Neuronal stem cell (in vitro differentiated cells): ENCODE data around the gene CEP131. TPM values are rescaled to one million over a fixed set of nuclear protein-coding genes. Genes with fewer than 3 reads are reported as not detected.

Source experiments
- DNase-seq: peaks from one replicate; pipeline ENCODE4 v3.0.0-alpha.2; 2013; ENCODE audit warnings: low spot score
- H2AFZ ChIP-seq: one replicate; pipeline ENCODE4 v1.6.1; 2013; ENCODE audit warnings: mild to moderate bottlenecking, low read length, inconsistent platforms
- H2AK5ac ChIP-seq: 2 replicates; pipeline ENCODE4 v1.6.1; 2013; ENCODE audit warnings: low read depth, mild to moderate bottlenecking, inconsistent platforms, low read length, moderate library complexity, mixed read lengths
- H2BK120ac ChIP-seq: 2 replicates; pipeline ENCODE4 v1.6.1; 2013; ENCODE audit warnings: low read depth, mild to moderate bottlenecking, inconsistent platforms, low read length, moderate library complexity, mixed read lengths
- H2BK12ac ChIP-seq: one replicate; pipeline ENCODE4 v1.6.1; 2013; ENCODE audit warnings: low read length, inconsistent platforms
- H2BK15ac ChIP-seq: 2 replicates; pipeline ENCODE4 v1.6.1; 2013; ENCODE audit warnings: mild to moderate bottlenecking, low read length, inconsistent platforms, mixed read lengths
- H2BK5ac ChIP-seq: one replicate; pipeline ENCODE4 v1.6.1; 2013; ENCODE audit warnings: inconsistent platforms, mild to moderate bottlenecking, low read length, moderate library complexity
- H3K14ac ChIP-seq: one replicate; pipeline ENCODE4 v1.6.1; 2013; ENCODE audit warnings: low read length, inconsistent platforms
- H3K18ac ChIP-seq: 2 replicates; pipeline ENCODE4 v1.6.1; 2013; ENCODE audit warnings: low read length, inconsistent platforms
- H3K23ac ChIP-seq: 2 replicates; pipeline ENCODE4 v1.6.1; 2013; ENCODE audit warnings: low read depth, mild to moderate bottlenecking, mixed read lengths, low read length, inconsistent platforms; ENCODE audit not compliant: poor library complexity
- H3K27ac ChIP-seq: replicated peaks from 3 replicates; pipeline ENCODE4 v1.5.1; 2013; ENCODE audit warnings: low read length, inconsistent platforms
- H3K27me3 ChIP-seq, 3 experiments: 2 replicates each; pipeline ENCODE4 v1.6.1; 2013; ENCODE audit warnings: low read length in 3 of 3, mild to moderate bottlenecking in 2 of 3, inconsistent platforms in 1 of 3, low read depth in 1 of 3, mixed read lengths in 1 of 3, moderate library complexity in 1 of 3; ENCODE audit not compliant: control insufficient read depth in 3 of 3, insufficient read depth in 3 of 3
- H3K36me3 ChIP-seq, 2 donors: replicated peaks in 1 of 2; 2 replicates each; pipeline ENCODE4 v1.6.1; 2013; ENCODE audit warnings: low read length in 2 of 2; ENCODE audit not compliant: control insufficient read depth in 2 of 2, insufficient read depth in 2 of 2
- H3K4ac ChIP-seq: 2 replicates; pipeline ENCODE4 v1.6.1; 2013; ENCODE audit warnings: inconsistent platforms, mild to moderate bottlenecking, low read length, moderate library complexity
- H3K4me1 ChIP-seq, 2 donors: 1 replicate in 1 of 2; 2 replicates in 1 of 2; pipeline ENCODE4 v1.6.1; 2013; ENCODE audit warnings: low read length in 2 of 2, low read depth in 1 of 2; ENCODE audit not compliant: control insufficient read depth in 2 of 2, insufficient read depth in 1 of 2
- H3K4me2 ChIP-seq: one replicate; pipeline ENCODE4 v1.6.1; 2013; ENCODE audit warnings: mild to moderate bottlenecking, low read length, inconsistent platforms; ENCODE audit not compliant: insufficient read depth, poor library complexity, severe bottlenecking
- H3K4me3 ChIP-seq, 2 donors: 2 replicates each; pipeline ENCODE4 v1.5.1; 2013; ENCODE audit warnings: low read length in 2 of 2, mild to moderate bottlenecking in 2 of 2, inconsistent platforms in 1 of 2, moderate library complexity in 1 of 2
- H3K79me1 ChIP-seq: one replicate; pipeline ENCODE4 v1.6.1; 2013; ENCODE audit warnings: low read depth, mild to moderate bottlenecking, inconsistent platforms, low read length, moderate library complexity
- H3K9ac ChIP-seq: one replicate; pipeline ENCODE4 v1.6.1; 2013; ENCODE audit warnings: mild to moderate bottlenecking, low read depth, low read length, inconsistent platforms; ENCODE audit not compliant: poor library complexity
- H3K9me3 ChIP-seq, 2 donors: replicated peaks in 1 of 2; 2 replicates each; pipeline versions ENCODE3 to v1.6.1; 2013; ENCODE audit warnings: low read length in 2 of 2, mild to moderate bottlenecking in 2 of 2, inconsistent platforms in 1 of 2, low read depth in 1 of 2, mixed read lengths in 1 of 2, moderate library complexity in 1 of 2; ENCODE audit not compliant: control insufficient read depth in 2 of 2, insufficient read depth in 1 of 2
- H4K8ac ChIP-seq: one replicate; pipeline ENCODE4 v1.6.1; 2013; ENCODE audit warnings: low read depth, mild to moderate bottlenecking, inconsistent platforms, low read length, moderate library complexity
- H4K91ac ChIP-seq: one replicate; pipeline ENCODE4 v1.6.1; 2013; ENCODE audit warnings: low read length, low read depth, mild to moderate bottlenecking, inconsistent platforms; ENCODE audit not compliant: poor library complexity
- WGBS, 2 donors: extraction: QIAGEN DNeasy Blood & Tissue Kit; methylation state at CpG; one replicate each; pipeline ENCODE4 v1.1.7; 2013; ENCODE audit warnings: missing lambda C conversion rate in 2 of 2, mixed read lengths in 1 of 2; ENCODE audit not compliant: insufficient read length in 2 of 2, insufficient replicate concordance in 1 of 2; ENCODE audit errors: extremely low coverage in 2 of 2; 5-methylcytosine and 5-hydroxymethylcytosine counted together
- polyA plus RNA-seq, 2 experiments: library from polyadenylated mRNA; stranded (reverse); fragments of 200-250 nt; gene quantifications; one replicate each; pipeline ENCODE4 v1.2.3, GENCODE V29; 2013

CEP131 gene
- polyA plus RNA-seq (2013, experiment 1 of 2), result 14.7 TPM
- 14.1 TPM for polyA plus RNA-seq (2013, experiment 2 of 2)

DNA sequence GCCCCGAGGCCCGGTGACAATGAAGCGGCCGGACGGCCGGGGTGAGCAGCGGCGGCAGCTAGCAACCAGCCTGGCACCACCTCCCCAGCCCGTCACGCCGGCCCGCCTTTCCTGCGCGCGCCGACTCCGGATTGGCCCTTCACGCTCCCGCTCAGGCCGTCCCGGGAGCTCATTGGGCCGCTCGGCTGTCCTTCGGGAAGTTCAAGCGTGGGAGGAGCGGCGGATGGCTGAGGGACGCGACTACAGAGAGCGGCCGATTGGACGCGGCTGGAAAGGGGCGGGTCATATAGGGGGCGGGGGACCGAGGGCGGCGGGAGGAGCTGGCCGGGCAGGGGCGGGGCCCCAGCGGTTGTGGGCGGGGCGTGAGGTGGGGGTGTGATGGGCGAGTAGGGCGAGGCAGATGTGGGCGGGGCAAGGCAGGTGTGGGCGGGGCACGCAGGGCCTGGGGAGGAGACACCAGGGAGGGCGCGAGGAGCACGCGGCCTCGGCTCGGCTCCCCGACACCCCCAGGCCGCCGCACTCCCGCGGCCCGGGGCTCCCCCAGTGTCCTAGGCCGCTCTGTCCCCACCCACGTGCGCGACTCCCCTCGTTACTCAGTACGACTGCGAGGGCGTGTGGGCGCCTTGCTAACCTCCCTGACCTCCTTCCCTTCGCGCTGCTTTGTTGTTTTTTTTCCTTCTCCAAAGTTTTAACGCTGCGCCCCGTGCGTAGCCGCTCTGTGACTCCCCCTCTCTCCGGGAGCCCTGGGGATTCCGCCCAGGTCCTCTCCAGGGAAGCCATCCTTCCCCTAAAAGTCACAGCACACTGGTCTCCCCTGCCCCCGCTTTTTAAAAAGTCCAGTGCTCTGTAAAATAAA lies at the start of gene CEP131:
Gene CEP131, minus strand, starts transcription at position 60 of the 856 bp plus-strand sequence. CDS start 2,909 bp downstream, outside the sequence.
- peak within 1 kb of the TSS; percentile 84 for H2AK5ac ChIP-seq
- WGBS, 2 donors, result no CpG with 5 or more reads among the region's 79 CpGs
- peak within 1 kb of the TSS; percentile 82 for H3K14ac ChIP-seq
- H3K4me1 ChIP-seq, result peaks cover 13 to 20% of the 10 kb centered on the region in 2 donors
- peak within 1 kb of the TSS; percentile 80 for H3K23ac ChIP-seq
- peaks cover 4 to 14% of the 10 kb centered on the region in 2 donors for H3K36me3 ChIP-seq
- H3K4me2 ChIP-seq, result peak within 1 kb of the TSS; percentile 96
- H3K27me3 ChIP-seq, result no peaks in the 10 kb centered on the region
- no peak within 1 kb of the TSS for H3K27ac ChIP-seq
- H2BK15ac ChIP-seq, result peak within 1 kb of the TSS; percentile 81
- peak within 1 kb of the TSS; percentile 83 for H2BK5ac ChIP-seq
- H2BK120ac ChIP-seq, result no peak within 1 kb of the TSS
- H3K18ac ChIP-seq, result peak within 1 kb of the TSS; percentile 69
- H3K4ac ChIP-seq, result peak within 1 kb of the TSS; percentile 89
- H4K8ac ChIP-seq, result no peak within 1 kb of the TSS
- peak within 1 kb of the TSS; percentile 96 for H2AFZ ChIP-seq
- H3K4me3 ChIP-seq, result peak within 1 kb of the TSS; percentile 92 to 96
- H3K9ac ChIP-seq, result peak within 1 kb of the TSS; percentile 97
- H4K91ac ChIP-seq, result no peak within 1 kb of the TSS
- peaks cover 0 to 2% of the 10 kb centered on the region in 2 donors for H3K9me3 ChIP-seq
- H3K79me1 ChIP-seq, result peaks cover 13% of the 10 kb centered on the region
- peak; percentile 98 for DNase-seq
- peak within 1 kb of the TSS; percentile 6 for H2BK12ac ChIP-seq

DNA sequence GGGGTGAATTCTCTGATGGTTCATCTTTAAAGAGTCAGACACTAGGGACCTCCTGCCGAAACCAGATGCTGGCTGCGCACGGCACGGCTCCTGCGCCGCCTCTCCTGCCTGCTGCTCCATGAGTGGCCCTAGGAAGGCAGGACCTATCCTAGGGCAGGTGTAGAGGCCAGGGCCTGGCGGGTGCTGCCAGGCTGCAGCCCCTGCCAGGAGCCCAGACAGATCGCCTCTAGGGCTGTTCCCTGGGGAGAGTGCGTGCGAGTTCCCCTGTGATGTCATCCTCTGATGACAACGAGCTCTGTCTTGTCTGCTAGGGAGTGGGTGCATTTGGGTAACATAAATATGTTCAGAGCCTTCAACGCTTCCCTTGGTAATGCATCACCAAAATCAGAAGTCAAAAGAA lies 48.5 kb upstream of the CEP131 start:
- peaks cover 0 to 2% of the 10 kb centered on the region in 2 donors for H3K4me1 ChIP-seq
- no peak for DNase-seq
- peaks cover 11 to 84% of the 10 kb centered on the region in 2 donors for H3K36me3 ChIP-seq

GRCh38 chr17:81270279-81270678 lies 47.5 kb upstream of the CEP131 start:
- Histone ChIP-seq H3K27me3 (no peaks in the 10 kb centered on the region), H3K14ac (no peak overlapping the region), H3K9me3 (peaks cover 0 to 2% of the 10 kb centered on the region in 2 donors), H3K4me3 (no peak overlapping the region), H3K4ac (no peak overlapping the region), H2BK15ac (no peak overlapping the region), H3K4me2 (no peak overlapping the region), H2BK5ac (no peak overlapping the region), H3K79me1 (no peaks in the 10 kb centered on the region), H3K23ac (no peak overlapping the region), H3K36me3 (peaks cover 11 to 86% of the 10 kb centered on the region in 2 donors), H3K18ac (no peak overlapping the region), H3K27ac (no peak overlapping the region), H4K91ac (no peak overlapping the region), H4K8ac (no peak overlapping the region), H2BK12ac (no peak overlapping the region), H3K4me1 (peaks cover 0 to 2% of the 10 kb centered on the region in 2 donors), H2AK5ac (no peak overlapping the region), H2AFZ (no peak overlapping the region), H3K9ac (no peak overlapping the region), H2BK120ac (no peak overlapping the region)
- DNase-seq, result no peak
- WGBS, 2 donors, result no CpG with 5 or more reads among the region's 18 CpGs

More for the DNA sequence above, 48.5 kb upstream of the CEP131 start:
- no peak overlapping the region for H2BK5ac ChIP-seq
- H2BK120ac ChIP-seq, result no peak overlapping the region
- H3K18ac ChIP-seq, result no peak overlapping the region
- no peak overlapping the region for H4K8ac ChIP-seq
- no peak overlapping the region for H3K14ac ChIP-seq
- H3K27me3 ChIP-seq, result no peaks in the 10 kb centered on the region
- H3K4ac ChIP-seq, result no peak overlapping the region
- H2AK5ac ChIP-seq, result no peak overlapping the region
- no peak overlapping the region for H3K4me3 ChIP-seq
- H2AFZ ChIP-seq, result no peak overlapping the region
- peaks cover 0 to 2% of the 10 kb centered on the region in 2 donors for H3K9me3 ChIP-seq
- no peak overlapping the region for H2BK15ac ChIP-seq
- H2BK12ac ChIP-seq, result no peak overlapping the region
- no peak overlapping the region for H3K27ac ChIP-seq
- no peak overlapping the region for H4K91ac ChIP-seq
- H3K9ac ChIP-seq, result no peak overlapping the region
- WGBS, 2 donors, result no CpG with 5 or more reads among the region's 12 CpGs
- no peak overlapping the region for H3K23ac ChIP-seq
- no peaks in the 10 kb centered on the region for H3K79me1 ChIP-seq
- H3K4me2 ChIP-seq, result no peak overlapping the region

GRCh38 chr17:81267390-81268067 lies 44.8 kb upstream of the CEP131 start:
- no peak for DNase-seq
- no peak overlapping the region for H3K4me3 ChIP-seq
- H3K79me1 ChIP-seq, result peaks cover 2% of the 10 kb centered on the region
- H2BK120ac ChIP-seq, result no peak overlapping the region
- no peak overlapping the region for H4K8ac ChIP-seq
- no peak overlapping the region for H3K18ac ChIP-seq
- H3K4me1 ChIP-seq, result peaks cover 0 to 2% of the 10 kb centered on the region in 2 donors
- peaks cover 0 to 2% of the 10 kb centered on the region in 2 donors for H3K9me3 ChIP-seq
- no peak overlapping the region for H2AK5ac ChIP-seq
- no peak overlapping the region for H2BK12ac ChIP-seq
- H3K23ac ChIP-seq, result peak overlapping the region; percentile 57
- no peaks in the 10 kb centered on the region for H3K27me3 ChIP-seq
- WGBS, 2 donors, result no CpG with 5 or more reads among the region's 6 CpGs
- H3K27ac ChIP-seq, result no peak overlapping the region
- peaks cover 8 to 73% of the 10 kb centered on the region in 2 donors for H3K36me3 ChIP-seq
- no peak overlapping the region for H2BK15ac ChIP-seq
- no peak overlapping the region for H3K4me2 ChIP-seq
- no peak overlapping the region for H2BK5ac ChIP-seq
- H3K9ac ChIP-seq, result no peak overlapping the region
- no peak overlapping the region for H3K14ac ChIP-seq
- no peak overlapping the region for H3K4ac ChIP-seq
- no peak overlapping the region for H2AFZ ChIP-seq
- H4K91ac ChIP-seq, result no peak overlapping the region
